HepG2 (cell line): ENCODE measurements around the gene STRIP1. TPM values are rescaled to one million over a fixed set of nuclear protein-coding genes. Genes with fewer than 3 reads are reported as not detected.

ENCODE experiments used
- MNT ChIP-seq: fragments of 450-650 bp; IDR thresholded peaks from 2 replicates; pipeline ENCODE4 v1.6.1; 2016
- RARA ChIP-seq: IDR thresholded peaks from 2 replicates; pipeline ENCODE4 v1.6.1; 2016; ENCODE audit warnings: missing genetic modification reagents, missing compliant biosample characterization
- RFX5 ChIP-seq: IDR thresholded peaks from 2 replicates; pipeline ENCODE4 v1.6.1; 2011; ENCODE audit warnings: low read depth, low read length, improper control_type of control experiment
- RFXANK ChIP-seq: IDR thresholded peaks from 2 replicates; pipeline ENCODE4 v1.6.1; 2016
- ZBTB1 ChIP-seq: sonication (generic); formaldehyde crosslinking; IDR thresholded peaks from 2 replicates; pipeline ENCODE4 v1.4.0; 2020; ENCODE audit warnings: missing genetic modification reagents, borderline replicate concordance
- ZHX1 ChIP-seq: sonication (generic); formaldehyde crosslinking; IDR thresholded peaks from 2 replicates; pipeline ENCODE4 v1.8.1; 2022; ENCODE audit warnings: low read depth, mild to moderate bottlenecking, missing genetic modification reagents
- ZNF263 ChIP-seq: sonication (generic); formaldehyde crosslinking; IDR thresholded peaks from 2 replicates; pipeline ENCODE4 v1.4.0; 2020; ENCODE audit warnings: missing genetic modification reagents
- ZNF326 ChIP-seq: sonication (generic); formaldehyde crosslinking; IDR thresholded peaks from 2 replicates; pipeline ENCODE4 v1.4.0; 2020; ENCODE audit warnings: missing genetic modification reagents, borderline replicate concordance
- ZNF337 ChIP-seq: sonication (generic); formaldehyde crosslinking; IDR thresholded peaks from 2 replicates; pipeline ENCODE4 v1.5.1; 2020; ENCODE audit warnings: missing genetic modification reagents, low read depth, mild to moderate bottlenecking, borderline replicate concordance
- ZNF577 ChIP-seq: sonication (generic); formaldehyde crosslinking; IDR thresholded peaks from 2 replicates; pipeline ENCODE4 v1.4.0; 2020; ENCODE audit warnings: mild to moderate bottlenecking, low read depth, missing genetic modification reagents, borderline replicate concordance
- ZNF589 ChIP-seq: sonication (generic); formaldehyde crosslinking; conservative IDR thresholded peaks from 2 replicates; pipeline ENCODE4 v1.8.0; 2022; ENCODE audit warnings: mild to moderate bottlenecking, moderate library complexity, missing genetic modification reagents
- ZNF720 ChIP-seq: sonication (generic); formaldehyde crosslinking; IDR thresholded peaks from 2 replicates; pipeline ENCODE4 v1.4.0; 2020; ENCODE audit warnings: missing genetic modification reagents
- ZNF780A ChIP-seq: sonication (generic); formaldehyde crosslinking; IDR thresholded peaks from 2 replicates; pipeline ENCODE4 v1.8.0; 2022; ENCODE audit warnings: mild to moderate bottlenecking, missing genetic modification reagents, moderate library complexity
- ZNF839 ChIP-seq: sonication (generic); formaldehyde crosslinking; IDR thresholded peaks from 2 replicates; pipeline ENCODE4 v1.4.0; 2020; ENCODE audit warnings: missing genetic modification reagents, mild to moderate bottlenecking, borderline replicate concordance
- ZSCAN20 ChIP-seq: sonication (generic); formaldehyde crosslinking; IDR thresholded peaks from 2 replicates; pipeline ENCODE4 v1.4.0; 2020; ENCODE audit warnings: missing genetic modification reagents, mild to moderate bottlenecking, borderline replicate concordance
- polyA plus RNA-seq, 8 experiments: library from polyadenylated mRNA; depleted of rRNA in 3 of 8; stranded (reverse) in 7 of 8; unstranded in 1 of 8; fragments of >200 nt; fragmentation: Illumina TruSeq in 4 of 8; extraction: Trizol in 4 of 8; gene quantifications; 2 replicates each; pipeline versions ENCODE4 v1.2.1 to v1.2.3, GENCODE V29; 2011 to 2016; ENCODE audit warnings: low read depth in 4 of 8, missing spikeins in 1 of 8, mixed read lengths in 1 of 8; ENCODE audit not compliant: insufficient read depth in 1 of 8
- total RNA-seq, 5 experiments: library from RNA; depleted of rRNA; stranded (reverse); fragments of >200 nt; fragmentation: Illumina TruSeq; extraction: Trizol; gene quantifications; 2 replicates each; pipeline ENCODE4 v1.2.3, GENCODE V29; 2016; ENCODE audit warnings: low read depth in 1 of 5
- TF ChIP-seq, protein P1 (sequence below): sonication (generic); formaldehyde crosslinking; IDR thresholded peaks from 2 replicates; pipeline ENCODE4 v1.4.0; 2020; ENCODE audit warnings: missing genetic modification reagents
- TF ChIP-seq, protein P2 (sequence below): IDR thresholded peaks from 2 replicates; pipeline ENCODE4 v1.6.1; 2016; ENCODE audit warnings: mild to moderate bottlenecking
- TF ChIP-seq, protein P3 (sequence below): sonication (generic); formaldehyde crosslinking; IDR thresholded peaks from 2 replicates; pipeline ENCODE4 v1.4.0; 2020; ENCODE audit warnings: mild to moderate bottlenecking, low read depth, missing genetic modification reagents

Gene STRIP1
- total and polyA plus RNA-seq, 2 of the 13 experiments (the other 11 are each of a cell fraction or from before 2014, with no cell fraction given) = 20.9 to 27.9 TPM

- TF ChIP-seq, protein P1, sequence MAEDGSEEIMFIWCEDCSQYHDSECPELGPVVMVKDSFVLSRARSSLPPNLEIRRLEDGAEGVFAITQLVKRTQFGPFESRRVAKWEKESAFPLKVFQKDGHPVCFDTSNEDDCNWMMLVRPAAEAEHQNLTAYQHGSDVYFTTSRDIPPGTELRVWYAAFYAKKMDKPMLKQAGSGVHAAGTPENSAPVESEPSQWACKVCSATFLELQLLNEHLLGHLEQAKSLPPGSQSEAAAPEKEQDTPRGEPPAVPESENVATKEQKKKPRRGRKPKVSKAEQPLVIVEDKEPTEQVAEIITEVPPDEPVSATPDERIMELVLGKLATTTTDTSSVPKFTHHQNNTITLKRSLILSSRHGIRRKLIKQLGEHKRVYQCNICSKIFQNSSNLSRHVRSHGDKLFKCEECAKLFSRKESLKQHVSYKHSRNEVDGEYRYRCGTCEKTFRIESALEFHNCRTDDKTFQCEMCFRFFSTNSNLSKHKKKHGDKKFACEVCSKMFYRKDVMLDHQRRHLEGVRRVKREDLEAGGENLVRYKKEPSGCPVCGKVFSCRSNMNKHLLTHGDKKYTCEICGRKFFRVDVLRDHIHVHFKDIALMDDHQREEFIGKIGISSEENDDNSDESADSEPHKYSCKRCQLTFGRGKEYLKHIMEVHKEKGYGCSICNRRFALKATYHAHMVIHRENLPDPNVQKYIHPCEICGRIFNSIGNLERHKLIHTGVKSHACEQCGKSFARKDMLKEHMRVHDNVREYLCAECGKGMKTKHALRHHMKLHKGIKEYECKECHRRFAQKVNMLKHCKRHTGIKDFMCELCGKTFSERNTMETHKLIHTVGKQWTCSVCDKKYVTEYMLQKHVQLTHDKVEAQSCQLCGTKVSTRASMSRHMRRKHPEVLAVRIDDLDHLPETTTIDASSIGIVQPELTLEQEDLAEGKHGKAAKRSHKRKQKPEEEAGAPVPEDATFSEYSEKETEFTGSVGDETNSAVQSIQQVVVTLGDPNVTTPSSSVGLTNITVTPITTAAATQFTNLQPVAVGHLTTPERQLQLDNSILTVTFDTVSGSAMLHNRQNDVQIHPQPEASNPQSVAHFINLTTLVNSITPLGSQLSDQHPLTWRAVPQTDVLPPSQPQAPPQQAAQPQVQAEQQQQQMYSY = peak; percentile 58; the same call in 1 of the 2 replicates
- TF ChIP-seq ZNF720 (no peak), RFXANK (CRISPR knock-in tag) (no peak), RFX5 (no peak), RARA (peak; percentile 68; the same call in 1 of the 2 replicates), ZNF839 (CRISPR knock-in tag) (no peak), ZNF577 (CRISPR knock-in tag) (no peak), ZNF263 (CRISPR knock-in tag) (peak; percentile 70), ZNF589 (CRISPR knock-in tag) (no peak), ZNF337 (CRISPR knock-in tag) (no peak), MNT (no peak), ZSCAN20 (CRISPR knock-in tag) (no peak), ZNF326 (no peak), ZBTB1 (CRISPR knock-in tag) (no peak), ZNF780A (CRISPR knock-in tag) (no peak), ZHX1 (CRISPR knock-in tag) (no peak)
- TF ChIP-seq, protein P2, sequence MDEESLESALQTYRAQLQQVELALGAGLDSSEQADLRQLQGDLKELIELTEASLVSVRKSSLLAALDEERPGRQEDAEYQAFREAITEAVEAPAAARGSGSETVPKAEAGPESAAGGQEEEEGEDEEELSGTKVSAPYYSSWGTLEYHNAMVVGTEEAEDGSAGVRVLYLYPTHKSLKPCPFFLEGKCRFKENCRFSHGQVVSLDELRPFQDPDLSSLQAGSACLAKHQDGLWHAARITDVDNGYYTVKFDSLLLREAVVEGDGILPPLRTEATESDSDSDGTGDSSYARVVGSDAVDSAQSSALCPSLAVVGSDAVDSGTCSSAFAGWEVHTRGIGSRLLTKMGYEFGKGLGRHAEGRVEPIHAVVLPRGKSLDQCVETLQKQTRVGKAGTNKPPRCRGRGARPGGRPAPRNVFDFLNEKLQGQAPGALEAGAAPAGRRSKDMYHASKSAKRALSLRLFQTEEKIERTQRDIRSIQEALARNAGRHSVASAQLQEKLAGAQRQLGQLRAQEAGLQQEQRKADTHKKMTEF (CRISPR knock-in tag) = no peak
- TF ChIP-seq, protein P3, sequence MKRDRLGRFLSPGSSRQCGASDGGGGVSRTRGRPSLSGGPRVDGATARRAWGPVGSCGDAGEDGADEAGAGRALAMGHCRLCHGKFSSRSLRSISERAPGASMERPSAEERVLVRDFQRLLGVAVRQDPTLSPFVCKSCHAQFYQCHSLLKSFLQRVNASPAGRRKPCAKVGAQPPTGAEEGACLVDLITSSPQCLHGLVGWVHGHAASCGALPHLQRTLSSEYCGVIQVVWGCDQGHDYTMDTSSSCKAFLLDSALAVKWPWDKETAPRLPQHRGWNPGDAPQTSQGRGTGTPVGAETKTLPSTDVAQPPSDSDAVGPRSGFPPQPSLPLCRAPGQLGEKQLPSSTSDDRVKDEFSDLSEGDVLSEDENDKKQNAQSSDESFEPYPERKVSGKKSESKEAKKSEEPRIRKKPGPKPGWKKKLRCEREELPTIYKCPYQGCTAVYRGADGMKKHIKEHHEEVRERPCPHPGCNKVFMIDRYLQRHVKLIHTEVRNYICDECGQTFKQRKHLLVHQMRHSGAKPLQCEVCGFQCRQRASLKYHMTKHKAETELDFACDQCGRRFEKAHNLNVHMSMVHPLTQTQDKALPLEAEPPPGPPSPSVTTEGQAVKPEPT = no peak
Measured at GRCh38 chr1:110098222-110099026, 64.0 kb downstream of the STRIP1 start (continued).
